Measurements from ENCODE around the gene ZDHHC5.

DNA sequence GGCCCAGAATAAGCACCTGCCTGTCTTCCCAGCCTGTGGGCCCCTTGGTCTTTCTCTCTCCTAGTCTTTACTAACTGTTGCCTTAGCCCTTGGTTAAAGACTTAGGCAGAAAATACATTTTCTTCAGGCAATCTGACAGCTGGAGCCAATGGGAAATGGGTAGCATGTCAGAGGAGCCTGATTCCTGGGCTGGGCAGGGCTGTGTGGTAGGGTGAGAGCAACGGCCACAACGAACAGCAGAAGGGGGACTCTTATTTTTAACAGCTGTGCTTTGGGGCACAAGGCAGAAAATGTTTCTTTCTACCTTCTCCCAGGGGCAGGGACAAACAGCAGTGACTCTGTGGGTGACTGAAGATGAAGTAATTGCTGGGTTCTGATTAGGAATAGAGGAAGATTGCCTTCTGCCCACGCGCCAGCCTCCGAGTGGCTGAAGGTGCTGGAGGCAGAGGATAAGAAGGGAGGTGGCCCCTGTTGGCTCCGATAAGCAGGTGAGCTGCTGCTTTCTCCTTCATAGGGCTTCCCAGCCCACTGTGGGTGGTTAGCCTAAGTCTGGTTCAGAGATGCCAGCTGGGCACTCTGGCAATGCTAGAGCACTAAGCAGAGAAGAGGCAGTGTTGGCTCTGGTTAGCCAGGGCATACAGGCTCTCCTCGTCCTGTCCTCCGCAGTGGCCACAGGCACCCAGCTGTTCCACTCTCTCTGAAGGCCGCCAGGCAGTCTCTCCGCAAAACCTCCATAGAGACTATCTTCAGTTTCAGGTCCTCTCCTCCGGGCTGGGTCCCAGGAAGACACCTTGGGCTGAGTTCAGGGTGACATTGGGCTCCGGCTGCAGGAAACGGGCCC, 19.7 kb upstream of the ZDHHC5 start:
- TF ChIP-seq, protein P1, sequence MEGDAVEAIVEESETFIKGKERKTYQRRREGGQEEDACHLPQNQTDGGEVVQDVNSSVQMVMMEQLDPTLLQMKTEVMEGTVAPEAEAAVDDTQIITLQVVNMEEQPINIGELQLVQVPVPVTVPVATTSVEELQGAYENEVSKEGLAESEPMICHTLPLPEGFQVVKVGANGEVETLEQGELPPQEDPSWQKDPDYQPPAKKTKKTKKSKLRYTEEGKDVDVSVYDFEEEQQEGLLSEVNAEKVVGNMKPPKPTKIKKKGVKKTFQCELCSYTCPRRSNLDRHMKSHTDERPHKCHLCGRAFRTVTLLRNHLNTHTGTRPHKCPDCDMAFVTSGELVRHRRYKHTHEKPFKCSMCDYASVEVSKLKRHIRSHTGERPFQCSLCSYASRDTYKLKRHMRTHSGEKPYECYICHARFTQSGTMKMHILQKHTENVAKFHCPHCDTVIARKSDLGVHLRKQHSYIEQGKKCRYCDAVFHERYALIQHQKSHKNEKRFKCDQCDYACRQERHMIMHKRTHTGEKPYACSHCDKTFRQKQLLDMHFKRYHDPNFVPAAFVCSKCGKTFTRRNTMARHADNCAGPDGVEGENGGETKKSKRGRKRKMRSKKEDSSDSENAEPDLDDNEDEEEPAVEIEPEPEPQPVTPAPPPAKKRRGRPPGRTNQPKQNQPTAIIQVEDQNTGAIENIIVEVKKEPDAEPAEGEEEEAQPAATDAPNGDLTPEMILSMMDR (optimal IDR thresholded peaks at IDR 0.05 in 1 of 3, IDR thresholded peaks at IDR 0.05 in 1 of 3, conservative IDR thresholded peaks at IDR 0.05 in 1 of 3; ENCODE audit: extremely low read depth in 1 of 3, insufficient read depth in 2 of 3, low read length in 3 of 3) = no peak
- TF ChIP-seq EZH2 (IDR thresholded peaks at IDR 0.05; ENCODE audit: low read length) = no peak

All from keratinocyte (primary cell).